Measurements from ENCODE around the gene SPATS2L.

SPATS2L gene

GRCh38 chr2:200258881-200259576 lies 47.5 kb upstream of the SPATS2L start:
- Histone ChIP-seq H3K4me2 (ENCODE audit: low read depth, low read length) (no peak overlapping the region), H3K36me3 (replicated peaks; ENCODE audit: insufficient read depth, low read length) (no peaks in the 10 kb centered on the region), H4K20me1 (ENCODE audit: insufficient read depth, low read length) (no peaks in the 10 kb centered on the region), H3K4me3 (ENCODE audit: low read length) (no peak overlapping the region), H3K79me2 (ENCODE audit: low read length) (no peaks in the 10 kb centered on the region), H3K4me1 (ENCODE audit: low read length) (no peaks in the 10 kb centered on the region), H3F3A (ENCODE audit: insufficient read depth, low read length) (no peaks in the 10 kb centered on the region), H3K27ac (ENCODE audit: low read length) (no peak overlapping the region), H3K9ac (ENCODE audit: low read length) (no peak overlapping the region), H3K27me3 (replicated peaks; ENCODE audit: insufficient read depth, low read length) (no peaks in the 10 kb centered on the region), H2AFZ (ENCODE audit: low read length) (no peak overlapping the region), H3K9me3 (replicated peaks; ENCODE audit: insufficient read depth, low read length) (no peaks in the 10 kb centered on the region), H3K9me2 (replicated peaks; ENCODE audit: insufficient read depth, low read length) (no peaks in the 10 kb centered on the region)
- DNase-seq = no peak
- TF ChIP-seq EZH2 (optimal IDR thresholded peaks at IDR 0.05; ENCODE audit: low read depth, low read length) = no peak
- no peak for TF ChIP-seq CTCF (IDR thresholded peaks at IDR 0.05; ENCODE audit: low read length)
- no peak for TF ChIP-seq EZH2phosphoT487 (IDR thresholded peaks at IDR 0.05; ENCODE audit: low read length)

GRCh38 chr2:200259577-200259957 lies 46.9 kb upstream of the SPATS2L start:
- no peak for TF ChIP-seq CTCF (IDR thresholded peaks at IDR 0.05; ENCODE audit: low read length)
- TF ChIP-seq EZH2 (optimal IDR thresholded peaks at IDR 0.05; ENCODE audit: low read depth, low read length) = no peak
- TF ChIP-seq EZH2phosphoT487 (IDR thresholded peaks at IDR 0.05; ENCODE audit: low read length) = no peak
- Histone ChIP-seq H3K27ac (ENCODE audit: low read length) (no peak overlapping the region), H3K4me2 (ENCODE audit: low read depth, low read length) (no peak overlapping the region)

GRCh38 chr2:200262047-200262446 lies 44.4 kb upstream of the SPATS2L start:
- TF ChIP-seq EZH2phosphoT487 (IDR thresholded peaks at IDR 0.05; ENCODE audit: low read length) (no peak), CTCF (IDR thresholded peaks at IDR 0.05; ENCODE audit: low read length) (no peak)
- Histone ChIP-seq H3K36me3 (replicated peaks; ENCODE audit: insufficient read depth, low read length) (no peaks in the 10 kb centered on the region), H3K9ac (ENCODE audit: low read length) (no peak overlapping the region), H3K4me1 (ENCODE audit: low read length) (no peaks in the 10 kb centered on the region), H2AFZ (ENCODE audit: low read length) (no peak overlapping the region), H3K4me3 (ENCODE audit: low read length) (no peak overlapping the region), H3K79me2 (ENCODE audit: low read length) (no peaks in the 10 kb centered on the region), H3K27me3 (replicated peaks; ENCODE audit: insufficient read depth, low read length) (no peaks in the 10 kb centered on the region), H3K27ac (ENCODE audit: low read length) (no peak overlapping the region), H3K4me2 (ENCODE audit: low read depth, low read length) (no peak overlapping the region), H3K9me3 (replicated peaks; ENCODE audit: insufficient read depth, low read length) (no peaks in the 10 kb centered on the region), H3K9me2 (replicated peaks; ENCODE audit: insufficient read depth, low read length) (no peaks in the 10 kb centered on the region), H4K20me1 (ENCODE audit: insufficient read depth, low read length) (no peaks in the 10 kb centered on the region), H3F3A (ENCODE audit: insufficient read depth, low read length) (no peaks in the 10 kb centered on the region)
- no peak for DNase-seq

More at GRCh38 chr2:200259577-200259957, 46.9 kb upstream of the SPATS2L start:
- H2AFZ ChIP-seq (ENCODE audit: low read length) = no peak overlapping the region
- H3K9me2 ChIP-seq (replicated peaks; ENCODE audit: insufficient read depth, low read length) = no peaks in the 10 kb centered on the region
- no peaks in the 10 kb centered on the region for H3K9me3 ChIP-seq (replicated peaks; ENCODE audit: insufficient read depth, low read length)
- H3K4me1 ChIP-seq (ENCODE audit: low read length) = no peaks in the 10 kb centered on the region
- no peaks in the 10 kb centered on the region for H3K27me3 ChIP-seq (replicated peaks; ENCODE audit: insufficient read depth, low read length)
- no peaks in the 10 kb centered on the region for H3K36me3 ChIP-seq (replicated peaks; ENCODE audit: insufficient read depth, low read length)
- H3K79me2 ChIP-seq (ENCODE audit: low read length) = no peaks in the 10 kb centered on the region
- no peak overlapping the region for H3K4me3 ChIP-seq (ENCODE audit: low read length)
- no peaks in the 10 kb centered on the region for H4K20me1 ChIP-seq (ENCODE audit: insufficient read depth, low read length)
- no peak for DNase-seq
- no peaks in the 10 kb centered on the region for H3F3A ChIP-seq (ENCODE audit: insufficient read depth, low read length)
- H3K9ac ChIP-seq (ENCODE audit: low read length) = no peak overlapping the region

Measured in MM.1S (cell line).